Dendritic cell treated with granulocyte-macrophage colony-stimulating factor and Interleukin-4, amounts not matched to agents 40 ng/mL and 50 ng/mL, for 4 days (primary cell): ENCODE data around the gene INPP1.
"Not testable (repeated sequence)": the region's sequence is repeated elsewhere in the genome, so short reads cannot be mapped to it uniquely, and the experiment has no call there.

Experiments
- H3K27ac Mint-ChIP-seq: one replicate; pipeline ENCODE4 v1.8.0; 2022; ENCODE audit warnings: mild to moderate bottlenecking, mixed read lengths
- H3K27me3 Mint-ChIP-seq: one replicate; pipeline ENCODE4 v1.8.0; 2022; ENCODE audit warnings: mild to moderate bottlenecking, mixed read lengths
- H3K36me3 Mint-ChIP-seq: one replicate; pipeline ENCODE4 v1.8.0; 2022; ENCODE audit warnings: low read depth, mixed read lengths
- H3K4me1 Mint-ChIP-seq: one replicate; pipeline ENCODE4 v1.8.0; 2022; ENCODE audit warnings: low read depth, mixed read lengths
- H3K4me3 Mint-ChIP-seq: one replicate; pipeline ENCODE4 v1.8.0; 2022; ENCODE audit warnings: mild to moderate bottlenecking, moderate library complexity, mixed read lengths
- H3K9me3 Mint-ChIP-seq: one replicate; pipeline ENCODE4 v1.8.0; 2022; ENCODE audit warnings: mixed read lengths
- intact Hi-C: fragments of 100-400 bp; cut with micrococcal nuclease; formaldehyde crosslinking; loops from one replicate; pipeline ENCODE4 v1.15.0; 2022

Gene INPP1

GRCh38 chr2:190339394-190339793, 4.0 kb upstream of the INPP1 start:
- Mint-ChIP-seq H3K36me3 (peaks cover 7% of the 10 kb centered on the region), H3K9me3 (no peaks in the 10 kb centered on the region), H3K4me3 (no peak overlapping the region), H3K27me3 (no peaks in the 10 kb centered on the region), H3K27ac (no peak overlapping the region), H3K4me1 (peaks cover 14% of the 10 kb centered on the region)
- intact Hi-C loops = no loop called here

- H3K4me3 Mint-ChIP-seq = no peak overlapping the region
- no peak overlapping the region for H3K27ac Mint-ChIP-seq
- no peaks in the 10 kb centered on the region for H3K9me3 Mint-ChIP-seq
- peaks cover 7% of the 10 kb centered on the region for H3K36me3 Mint-ChIP-seq
- intact Hi-C loops = loop anchor here (10.0 kb wide), 1 partner anchor 304 kb away; the partner anchor contains the start of gene NAB1
- peaks cover 16% of the 10 kb centered on the region for H3K4me1 Mint-ChIP-seq
- H3K27me3 Mint-ChIP-seq = no peaks in the 10 kb centered on the region
Observed at GRCh38 chr2:190340369-190340768, 3.0 kb upstream of the INPP1 start.

GRCh38 chr2:190342611-190343010, 778 bp upstream of the INPP1 start:
- intact Hi-C loops = loop anchor here (2.0 to 10.0 kb wide), 2 partner anchors 24 to 302 kb away; partner anchors contain the start of genes HIBCH and NAB1
- no peak overlapping the region for H3K4me3 Mint-ChIP-seq

GRCh38 chr2:190343089-190343535, 277 bp upstream of the INPP1 start:
- Mint-ChIP-seq H3K9me3 (no peaks in the 10 kb centered on the region), H3K36me3 (peaks cover 7% of the 10 kb centered on the region), H3K4me1 (peaks cover 24% of the 10 kb centered on the region), H3K27ac (peak overlapping the region; percentile 92), H3K4me3 (peak overlapping the region; percentile 94), H3K27me3 (no peaks in the 10 kb centered on the region)
- intact Hi-C loops = loop anchor here (2.0 to 10.0 kb wide), 2 partner anchors 24 to 302 kb away; partner anchors contain the start of genes HIBCH and NAB1

More at GRCh38 chr2:190342611-190343010, 778 bp upstream of the INPP1 start:
- peaks cover 24% of the 10 kb centered on the region for H3K4me1 Mint-ChIP-seq
- H3K27ac Mint-ChIP-seq = no peak overlapping the region
- H3K27me3 Mint-ChIP-seq = no peaks in the 10 kb centered on the region
- H3K36me3 Mint-ChIP-seq = peaks cover 7% of the 10 kb centered on the region
- H3K9me3 Mint-ChIP-seq = no peaks in the 10 kb centered on the region

GRCh38 chr2:190344276-190344827, 963 bp downstream of the INPP1 start:
- no peaks in the 10 kb centered on the region for H3K27me3 Mint-ChIP-seq
- peaks cover 7% of the 10 kb centered on the region for H3K36me3 Mint-ChIP-seq
- intact Hi-C loops = loop anchor here (10.0 kb wide), 1 partner anchor 300 kb away; the partner anchor contains the start of gene NAB1
- H3K9me3 Mint-ChIP-seq = no peaks in the 10 kb centered on the region
- peak overlapping the region; percentile 94 for H3K4me3 Mint-ChIP-seq
- H3K4me1 Mint-ChIP-seq = peaks cover 24% of the 10 kb centered on the region
- H3K27ac Mint-ChIP-seq = peak overlapping the region; percentile 92

- intact Hi-C loops = no loop called here
- Mint-ChIP-seq H3K36me3 (peaks cover 10% of the 10 kb centered on the region), H3K27me3 (no peaks in the 10 kb centered on the region), H3K4me1 (peaks cover 24% of the 10 kb centered on the region), H3K9me3 (no peaks in the 10 kb centered on the region), H3K4me3 (no peak overlapping the region), H3K27ac (no peak overlapping the region)
Observed at GRCh38 chr2:190350371-190350770, 7.0 kb downstream of the INPP1 start.

- no peaks in the 10 kb centered on the region for H3K27me3 Mint-ChIP-seq
- H3K36me3 Mint-ChIP-seq = peaks cover 10% of the 10 kb centered on the region
- H3K27ac Mint-ChIP-seq = no peak overlapping the region
- no peaks in the 10 kb centered on the region for H3K9me3 Mint-ChIP-seq
- intact Hi-C loops = no loop called here
- H3K4me3 Mint-ChIP-seq = no peak overlapping the region
- H3K4me1 Mint-ChIP-seq = peaks cover 23% of the 10 kb centered on the region
Observed at GRCh38 chr2:190351955-190352354, 8.6 kb downstream of the INPP1 start.

GRCh38 chr2:190352668-190353536, 9.5 kb downstream of the INPP1 start:
- peaks cover 23% of the 10 kb centered on the region for H3K4me1 Mint-ChIP-seq
- intact Hi-C loops = no loop called here
- H3K27me3 Mint-ChIP-seq = no peaks in the 10 kb centered on the region
- H3K27ac Mint-ChIP-seq = peak overlapping the region; percentile 21
- H3K4me3 Mint-ChIP-seq = no peak overlapping the region
- no peaks in the 10 kb centered on the region for H3K9me3 Mint-ChIP-seq
- H3K36me3 Mint-ChIP-seq = peaks cover 10% of the 10 kb centered on the region

GRCh38 chr2:190353537-190353899, 10.1 kb downstream of the INPP1 start:
- peaks cover 10% of the 10 kb centered on the region for H3K36me3 Mint-ChIP-seq
- peaks cover 23% of the 10 kb centered on the region for H3K4me1 Mint-ChIP-seq
- H3K27ac Mint-ChIP-seq = peak overlapping the region; percentile 21
- no peak overlapping the region for H3K4me3 Mint-ChIP-seq
- H3K9me3 Mint-ChIP-seq = no peaks in the 10 kb centered on the region
- H3K27me3 Mint-ChIP-seq = no peaks in the 10 kb centered on the region
- intact Hi-C loops = no loop called here

- Mint-ChIP-seq H3K4me1 (peaks cover 23% of the 10 kb centered on the region), H3K4me3 (no peak overlapping the region), H3K9me3 (no peaks in the 10 kb centered on the region), H3K27me3 (no peaks in the 10 kb centered on the region), H3K36me3 (peaks cover 10% of the 10 kb centered on the region), H3K27ac (no peak overlapping the region)
- intact Hi-C loops = no loop called here
Observed at GRCh38 chr2:190354003-190354690, 10.8 kb downstream of the INPP1 start.

GRCh38 chr2:190355968-190356644, 12.7 kb downstream of the INPP1 start:
- Mint-ChIP-seq H3K9me3 (no peaks in the 10 kb centered on the region), H3K36me3 (peaks cover 20% of the 10 kb centered on the region), H3K4me3 (no peak overlapping the region), H3K27ac (no peak overlapping the region), H3K27me3 (no peaks in the 10 kb centered on the region), H3K4me1 (peaks cover 23% of the 10 kb centered on the region)
- intact Hi-C loops = no loop called here

- no peak overlapping the region for H3K27ac Mint-ChIP-seq
- H3K36me3 Mint-ChIP-seq = peaks cover 9% of the 10 kb centered on the region
- intact Hi-C loops = no loop called here
- no peaks in the 10 kb centered on the region for H3K27me3 Mint-ChIP-seq
- H3K9me3 Mint-ChIP-seq = no peaks in the 10 kb centered on the region
- no peak overlapping the region for H3K4me3 Mint-ChIP-seq
- peaks cover 14% of the 10 kb centered on the region for H3K4me1 Mint-ChIP-seq
Observed at GRCh38 chr2:190357600-190357999, 14.2 kb downstream of the INPP1 start.

GRCh38 chr2:190358655-190359448, 15.5 kb downstream of the INPP1 start:
- H3K27me3 Mint-ChIP-seq, intact Hi-C loops, H3K27ac Mint-ChIP-seq, H3K4me3 Mint-ChIP-seq, H3K9me3 Mint-ChIP-seq, H3K4me1 Mint-ChIP-seq, H3K36me3 Mint-ChIP-seq: not testable (repeated sequence)
